ENCODE results near the gene DLGAP4.

DLGAP4 gene, protein sequence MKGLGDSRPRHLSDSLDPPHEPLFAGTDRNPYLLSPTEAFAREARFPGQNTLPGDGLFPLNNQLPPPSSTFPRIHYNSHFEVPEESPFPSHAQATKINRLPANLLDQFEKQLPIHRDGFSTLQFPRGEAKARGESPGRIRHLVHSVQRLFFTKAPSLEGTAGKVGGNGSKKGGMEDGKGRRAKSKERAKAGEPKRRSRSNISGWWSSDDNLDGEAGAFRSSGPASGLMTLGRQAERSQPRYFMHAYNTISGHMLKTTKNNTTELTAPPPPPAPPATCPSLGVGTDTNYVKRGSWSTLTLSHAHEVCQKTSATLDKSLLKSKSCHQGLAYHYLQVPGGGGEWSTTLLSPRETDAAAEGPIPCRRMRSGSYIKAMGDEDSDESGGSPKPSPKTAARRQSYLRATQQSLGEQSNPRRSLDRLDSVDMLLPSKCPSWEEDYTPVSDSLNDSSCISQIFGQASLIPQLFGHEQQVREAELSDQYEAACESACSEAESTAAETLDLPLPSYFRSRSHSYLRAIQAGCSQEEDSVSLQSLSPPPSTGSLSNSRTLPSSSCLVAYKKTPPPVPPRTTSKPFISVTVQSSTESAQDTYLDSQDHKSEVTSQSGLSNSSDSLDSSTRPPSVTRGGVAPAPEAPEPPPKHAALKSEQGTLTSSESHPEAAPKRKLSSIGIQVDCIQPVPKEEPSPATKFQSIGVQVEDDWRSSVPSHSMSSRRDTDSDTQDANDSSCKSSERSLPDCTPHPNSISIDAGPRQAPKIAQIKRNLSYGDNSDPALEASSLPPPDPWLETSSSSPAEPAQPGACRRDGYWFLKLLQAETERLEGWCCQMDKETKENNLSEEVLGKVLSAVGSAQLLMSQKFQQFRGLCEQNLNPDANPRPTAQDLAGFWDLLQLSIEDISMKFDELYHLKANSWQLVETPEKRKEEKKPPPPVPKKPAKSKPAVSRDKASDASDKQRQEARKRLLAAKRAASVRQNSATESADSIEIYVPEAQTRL

DNA sequence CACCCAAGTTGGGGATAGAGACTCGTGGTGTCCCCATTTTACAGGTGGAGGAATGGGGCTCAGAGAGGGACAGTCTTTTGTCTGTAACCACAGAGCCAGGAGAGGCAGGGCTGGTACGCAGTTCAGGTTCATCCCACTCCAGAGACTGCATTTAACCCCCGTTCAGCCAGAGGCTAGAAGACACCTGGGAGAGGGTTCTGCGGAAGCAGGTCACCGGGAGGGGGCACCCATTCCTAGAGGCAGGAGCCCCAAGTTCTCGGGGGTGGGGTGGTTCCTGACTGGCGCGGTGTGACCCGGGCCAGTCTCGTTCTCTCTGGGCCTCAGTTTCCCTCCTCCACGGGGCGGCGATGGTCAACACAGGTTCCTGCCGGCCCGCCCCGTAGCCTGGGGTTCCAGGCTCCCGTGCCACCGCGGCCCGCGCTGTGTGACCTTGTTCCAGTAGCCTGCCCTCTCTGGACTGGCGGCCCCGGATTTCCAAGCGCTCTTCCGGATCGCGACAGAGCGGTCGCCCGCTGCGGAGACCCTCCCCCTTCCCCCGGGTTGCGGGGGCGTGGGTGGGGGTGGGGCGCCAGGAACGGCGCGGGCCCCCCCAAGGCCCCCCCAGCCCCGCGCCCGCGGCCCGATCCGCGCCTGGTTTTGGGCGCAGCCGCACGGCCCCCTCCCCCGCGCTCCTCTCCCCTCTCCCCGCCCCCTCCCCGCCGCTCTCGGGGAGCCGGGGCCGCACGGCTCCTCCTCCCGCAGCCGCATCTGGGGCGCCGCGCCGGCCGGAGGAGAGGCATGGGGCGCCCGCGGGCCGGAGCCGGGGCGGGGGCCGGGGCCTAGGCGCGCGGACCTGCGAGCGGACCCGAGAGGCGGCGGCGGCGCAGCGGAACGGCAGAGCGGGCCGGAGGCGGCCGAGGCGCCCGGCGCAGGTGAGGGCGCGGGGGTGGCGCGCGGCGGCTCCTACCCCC, at the start of gene DLGAP4:
TSS of gene DLGAP4 (plus strand) at position 738 of the 950 bp plus-strand sequence. CDS start 125,379 bp downstream, outside the sequence.
- no peaks in the 10 kb centered on the region for H3K36me3 Mint-ChIP-seq
- no peak within 1 kb of the TSS for H3K27ac Mint-ChIP-seq
- ATAC-seq (peak; percentile 3), DNase-seq (ENCODE audit: low spot score in 2 of 2) (no peak)
- peaks cover 20% of the 10 kb centered on the region for H3K4me1 Mint-ChIP-seq
- no peaks in the 10 kb centered on the region for H3K9me3 Mint-ChIP-seq
- peak within 1 kb of the TSS; percentile 39 for H3K4me3 Mint-ChIP-seq

DNA sequence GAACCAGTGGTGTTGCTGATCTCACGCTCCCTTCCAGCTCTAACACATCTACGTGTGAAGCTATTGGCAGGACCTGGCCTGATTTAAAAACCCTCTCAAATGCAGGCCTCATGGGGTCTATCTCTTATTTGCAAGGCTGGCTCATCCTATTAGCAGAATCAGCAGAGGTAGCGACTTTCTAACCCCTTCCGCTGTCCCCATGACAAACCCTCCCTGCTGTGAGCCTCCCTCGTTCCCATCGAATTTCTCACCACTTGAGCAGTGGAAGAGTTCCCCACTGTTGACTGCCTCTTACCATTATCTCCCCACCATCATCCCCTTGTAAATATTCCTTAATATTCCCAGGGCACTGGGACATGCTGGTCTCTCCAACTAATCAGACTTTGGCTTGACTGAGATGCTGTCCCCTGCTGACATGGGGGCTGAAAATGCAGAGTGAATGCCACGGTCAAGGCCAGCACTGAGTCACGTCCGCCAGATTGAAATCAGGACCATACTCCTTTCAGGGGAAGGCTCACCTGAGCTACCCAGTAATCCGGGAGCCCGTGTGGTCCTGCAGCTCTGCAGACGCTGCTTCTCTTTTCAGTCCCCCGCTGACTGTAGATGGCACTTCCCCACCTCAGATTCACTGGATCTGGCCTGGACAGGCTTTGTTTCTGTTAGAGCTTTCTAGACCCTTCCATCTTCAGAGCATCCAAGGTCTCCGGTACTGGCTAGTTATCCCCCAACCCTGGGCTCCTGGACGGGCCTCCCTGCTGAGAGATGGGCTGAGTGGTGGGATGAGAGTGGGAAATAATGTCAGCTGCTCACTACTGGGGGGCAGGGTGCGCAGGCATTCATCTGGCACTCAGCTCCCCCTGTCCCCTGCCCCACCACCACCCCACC, 46.7 kb upstream of the DLGAP4 start:
- Mint-ChIP-seq H3K4me1 (no peaks in the 10 kb centered on the region), H3K9me3 (no peaks in the 10 kb centered on the region), H3K27ac (no peak overlapping the region), H3K36me3 (peaks cover 37% of the 10 kb centered on the region), H3K4me3 (no peak overlapping the region)
- DNase-seq (ENCODE audit: low spot score in 2 of 2) (no peak), ATAC-seq (no peak)

DNA sequence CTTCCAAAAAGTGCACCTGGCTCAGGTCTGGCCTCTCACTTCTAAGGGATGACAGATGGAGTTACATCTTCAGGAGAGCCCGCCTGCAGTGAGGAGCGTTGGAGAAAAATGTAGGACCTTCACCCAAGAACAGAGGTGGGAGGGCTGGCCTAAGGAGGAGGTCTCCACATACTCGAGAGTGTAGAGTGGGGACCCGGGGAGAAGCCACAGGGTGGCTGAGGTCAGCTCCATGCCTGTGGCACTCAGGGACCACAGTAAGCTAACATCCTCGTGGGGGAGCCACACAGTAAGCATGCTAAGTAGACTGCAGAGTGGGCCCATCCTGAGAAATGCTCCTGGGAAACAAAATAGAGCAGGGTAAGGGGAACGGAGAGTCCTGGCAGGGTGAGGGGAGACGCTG, 45.8 kb upstream of the DLGAP4 start:
- Mint-ChIP-seq H3K9me3 (no peaks in the 10 kb centered on the region), H3K27ac (no peak overlapping the region), H3K4me1 (no peaks in the 10 kb centered on the region), H3K4me3 (no peak overlapping the region), H3K36me3 (peaks cover 28% of the 10 kb centered on the region)
- ATAC-seq (no peak), DNase-seq (ENCODE audit: low spot score in 2 of 2) (no peak)

DNA sequence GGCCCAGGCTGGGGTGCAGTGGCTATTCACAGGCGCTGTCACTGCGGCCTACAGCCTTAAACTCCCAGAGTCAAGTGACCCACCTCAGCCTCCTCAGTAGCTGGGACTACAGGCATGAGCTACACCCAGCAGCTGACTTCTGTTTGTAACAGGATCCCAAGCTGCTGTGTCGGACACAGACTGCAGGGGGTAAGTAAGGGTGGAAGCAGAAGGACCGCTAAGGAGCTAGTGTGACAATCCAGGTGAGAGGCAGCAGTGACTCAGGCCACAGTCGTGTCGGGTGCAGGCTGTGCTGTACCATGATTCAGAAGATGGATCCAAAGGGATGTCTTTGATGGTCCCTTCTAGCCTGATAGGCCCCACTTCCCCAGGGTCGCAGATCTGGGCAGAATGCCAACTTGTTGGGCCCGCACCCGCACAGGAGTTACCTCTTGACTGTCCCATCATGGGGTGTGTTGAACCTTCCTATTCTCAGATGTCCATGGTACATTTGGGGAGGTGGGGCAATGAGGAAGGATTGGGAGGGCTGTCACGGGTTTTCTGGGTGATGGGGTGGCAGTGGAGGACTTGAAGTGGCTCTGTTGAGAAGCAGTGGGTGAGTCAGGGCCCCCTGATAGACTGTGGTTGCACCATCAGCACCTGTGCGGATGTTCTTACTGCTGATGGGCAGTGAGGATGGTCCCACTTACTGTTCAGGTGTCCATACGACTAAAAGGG, 44.6 kb upstream of the DLGAP4 start:
- DNase-seq (ENCODE audit: low spot score in 2 of 2) (no peak), ATAC-seq (no peak)
- H3K4me1 Mint-ChIP-seq = no peaks in the 10 kb centered on the region
- H3K36me3 Mint-ChIP-seq = peaks cover 15% of the 10 kb centered on the region
- H3K9me3 Mint-ChIP-seq = no peaks in the 10 kb centered on the region
- no peak overlapping the region for H3K4me3 Mint-ChIP-seq
- no peak overlapping the region for H3K27ac Mint-ChIP-seq

DNA sequence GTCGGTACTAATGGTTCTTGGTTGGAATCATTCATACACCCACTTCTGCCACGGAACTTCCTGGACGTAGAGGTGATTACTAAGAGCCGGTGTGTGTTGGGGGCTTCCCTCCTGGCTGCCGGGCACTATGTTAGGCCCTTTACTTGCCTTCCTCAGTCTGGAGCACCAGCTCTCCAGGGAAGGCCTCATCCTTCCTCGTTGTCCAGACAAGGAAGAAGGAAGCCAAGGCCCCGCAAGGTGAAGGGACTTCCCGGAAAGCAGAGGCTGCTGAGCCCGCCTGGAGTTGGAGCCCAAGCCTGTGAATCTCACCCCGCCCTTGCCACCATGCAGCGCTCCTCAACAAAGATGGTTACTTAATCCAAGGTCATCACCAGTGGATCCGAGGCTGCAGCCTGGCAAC, 43.7 kb upstream of the DLGAP4 start:
- Mint-ChIP-seq H3K4me3 (no peak overlapping the region), H3K9me3 (no peaks in the 10 kb centered on the region), H3K4me1 (no peaks in the 10 kb centered on the region), H3K36me3 (peaks cover 7% of the 10 kb centered on the region), H3K27ac (no peak overlapping the region)
- DNase-seq (ENCODE audit: low spot score in 2 of 2) = no peak
- no peak for ATAC-seq

DNA sequence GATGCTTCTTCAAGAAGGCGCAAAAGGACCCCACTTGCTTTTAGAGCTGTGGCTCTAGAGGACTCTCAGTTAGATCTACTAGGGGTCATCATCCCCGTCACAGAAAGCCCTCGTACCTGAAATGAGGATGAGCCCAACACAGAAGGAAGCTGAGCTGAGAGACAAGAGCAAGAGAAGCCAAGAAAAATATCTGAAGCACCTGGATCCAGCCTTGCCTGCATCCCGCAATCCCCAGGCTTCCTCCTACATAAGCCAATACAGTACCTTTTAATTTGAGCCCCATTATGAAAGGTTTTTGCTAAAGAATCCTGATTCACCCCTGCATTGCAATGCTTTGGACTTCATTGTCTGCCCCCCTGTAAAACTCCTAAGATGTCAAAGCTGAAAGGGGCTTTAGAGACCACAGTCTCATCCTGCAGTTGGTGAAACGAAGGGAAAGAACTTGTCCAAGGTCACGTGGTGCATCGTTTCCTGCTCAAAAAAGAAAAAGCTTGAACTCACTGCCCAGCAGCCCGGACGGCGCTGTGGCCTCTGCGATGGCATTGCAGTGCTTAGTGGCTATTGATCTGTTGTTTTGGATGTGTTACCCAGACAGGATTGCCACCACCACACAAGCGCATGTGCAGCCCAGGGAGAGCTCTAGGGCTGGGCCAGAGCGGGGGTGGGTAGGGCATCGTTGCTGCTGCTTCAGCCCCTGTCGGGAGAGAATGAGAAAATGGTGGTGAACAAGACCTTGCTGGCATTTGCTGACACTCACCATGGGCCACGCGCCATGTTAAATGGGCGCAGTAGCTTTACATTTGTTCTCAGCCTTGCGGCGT, 41.5 kb upstream of the DLGAP4 start:
- Mint-ChIP-seq H3K27ac (no peak overlapping the region), H3K4me3 (no peak overlapping the region), H3K9me3 (no peaks in the 10 kb centered on the region), H3K36me3 (peaks cover 5% of the 10 kb centered on the region), H3K4me1 (no peaks in the 10 kb centered on the region)
- DNase-seq (ENCODE audit: low spot score in 2 of 2) (no peak), ATAC-seq (no peak)

DNA sequence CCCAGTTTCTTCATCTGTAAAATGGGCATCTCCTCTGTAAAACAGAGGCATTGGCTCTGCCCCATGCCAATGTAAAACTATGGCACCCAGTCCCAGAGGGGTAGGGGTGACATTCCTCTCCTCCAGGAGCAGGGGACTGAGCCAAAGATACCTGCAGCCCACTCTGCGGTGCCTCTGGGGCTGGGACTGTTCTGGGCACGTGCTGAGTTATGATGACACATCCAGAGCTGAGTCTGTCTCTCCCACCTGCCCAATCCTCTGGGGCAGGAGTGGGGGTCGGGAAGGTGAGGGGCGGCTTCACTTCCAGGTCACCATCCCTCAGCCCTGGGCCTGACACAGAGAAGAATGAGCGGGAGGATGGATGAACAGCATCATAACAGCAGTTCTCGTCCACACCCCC, 40.0 kb upstream of the DLGAP4 start:
- Mint-ChIP-seq H3K9me3 (no peaks in the 10 kb centered on the region), H3K4me1 (no peaks in the 10 kb centered on the region), H3K27ac (no peak overlapping the region), H3K4me3 (no peak overlapping the region), H3K36me3 (no peaks in the 10 kb centered on the region)
- ATAC-seq (no peak), DNase-seq (ENCODE audit: low spot score in 2 of 2) (no peak)

DNA sequence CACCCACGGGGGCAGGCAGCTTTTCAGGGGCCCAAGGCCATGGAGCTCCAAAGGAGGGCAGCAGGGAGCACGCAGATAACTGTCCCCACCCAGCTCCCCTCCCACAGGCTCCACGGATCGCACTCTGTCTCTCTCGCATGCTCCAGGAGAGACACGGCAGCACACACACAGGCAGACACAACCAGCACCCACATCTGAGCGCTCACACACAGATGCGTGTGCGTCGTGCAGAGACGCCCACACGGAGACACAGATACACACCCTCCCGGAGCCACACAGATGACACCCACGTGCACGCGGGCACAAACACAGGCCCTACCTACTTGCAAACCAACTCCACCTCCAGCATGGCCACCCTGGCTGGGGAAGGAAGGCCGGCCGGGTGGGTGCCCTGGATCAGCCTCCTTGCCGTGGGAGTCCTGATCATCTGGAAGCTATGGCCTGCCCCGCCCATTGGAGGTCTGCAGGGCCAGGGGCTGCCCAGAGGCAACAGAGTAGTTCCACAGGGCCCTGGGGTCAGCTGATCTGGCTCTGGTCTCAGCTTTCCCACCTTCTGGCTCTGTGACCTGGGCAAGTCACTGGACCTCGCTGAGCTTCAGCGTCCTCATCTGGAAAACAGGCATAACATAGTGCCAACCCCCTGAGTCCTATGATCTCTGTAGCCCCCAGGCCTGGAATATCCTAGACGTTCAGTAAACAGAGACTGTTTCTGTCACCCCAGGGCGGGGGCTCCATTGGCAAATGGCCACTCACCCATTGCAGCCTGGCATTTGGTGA, 38.3 kb upstream of the DLGAP4 start:
- Mint-ChIP-seq H3K36me3 (no peaks in the 10 kb centered on the region), H3K4me3 (no peak overlapping the region), H3K9me3 (no peaks in the 10 kb centered on the region), H3K27ac (no peak overlapping the region), H3K4me1 (no peaks in the 10 kb centered on the region)
- ATAC-seq = no peak
- no peak for DNase-seq (ENCODE audit: low spot score in 2 of 2)

DNA sequence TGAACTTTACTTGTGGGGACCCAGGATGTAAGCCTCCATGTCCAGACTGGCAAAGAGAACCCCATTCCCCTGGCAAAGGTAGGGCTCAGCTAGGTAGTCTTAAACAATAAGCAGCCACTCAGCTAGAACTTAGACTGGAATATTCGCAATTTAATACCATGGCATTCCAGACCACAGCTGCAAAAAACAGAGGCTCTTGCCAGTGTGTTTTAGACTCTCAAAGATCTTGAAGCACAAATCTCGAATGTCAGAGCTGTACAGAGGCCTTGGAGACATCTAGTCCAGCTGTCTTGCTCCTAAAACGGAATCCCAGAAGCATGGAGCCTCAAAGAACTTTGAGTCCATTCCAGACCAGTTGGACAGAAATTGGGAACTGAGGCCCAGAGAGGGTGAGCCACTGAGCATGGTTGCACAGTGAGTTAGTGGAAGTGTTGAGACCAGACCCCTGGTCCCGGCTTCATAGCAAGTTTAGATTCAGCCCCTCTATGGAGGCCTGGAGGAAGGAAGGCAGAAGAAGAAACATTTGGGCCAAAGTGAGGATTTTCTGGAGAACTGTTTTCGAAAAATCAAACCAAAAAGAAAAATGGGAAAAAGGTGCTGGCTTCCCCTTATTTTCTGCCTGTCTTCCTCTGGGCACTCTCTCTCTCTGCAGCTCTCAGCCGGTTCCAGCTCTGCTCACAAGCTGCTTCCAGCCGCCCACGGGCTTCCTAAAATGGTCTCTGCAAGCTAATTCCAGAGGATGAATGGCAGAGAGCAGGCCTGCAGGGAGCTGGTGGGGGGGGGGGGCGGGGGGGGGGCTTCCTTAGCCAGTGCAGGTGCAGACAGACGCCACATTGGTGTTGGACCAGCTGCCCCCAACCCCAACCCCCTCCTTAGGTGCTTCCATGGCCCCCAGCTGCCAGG, 37.4 kb upstream of the DLGAP4 start:
- Mint-ChIP-seq H3K36me3 (no peaks in the 10 kb centered on the region), H3K9me3 (no peaks in the 10 kb centered on the region), H3K27ac (no peak overlapping the region), H3K4me3 (no peak overlapping the region), H3K4me1 (no peaks in the 10 kb centered on the region)
- ATAC-seq (no peak), DNase-seq (ENCODE audit: low spot score in 2 of 2) (no peak)

DNA sequence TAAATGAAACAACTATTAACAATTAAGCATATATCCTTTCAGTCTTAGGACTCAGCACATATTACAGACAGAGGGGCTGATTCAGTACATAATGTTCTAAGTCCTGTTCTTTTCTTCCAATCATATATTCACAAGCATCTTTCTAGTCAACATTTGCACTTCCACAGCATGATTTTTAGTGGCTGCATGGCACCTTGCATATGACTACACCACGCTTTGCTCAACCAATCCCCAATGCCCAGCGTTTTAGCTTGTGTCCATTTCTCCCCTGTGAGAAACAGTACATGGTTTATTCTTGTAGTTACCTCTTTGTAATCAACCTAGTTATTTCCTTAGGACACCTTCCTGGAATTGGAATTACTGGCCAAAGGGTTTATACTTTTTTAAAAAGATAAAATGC, 36.6 kb upstream of the DLGAP4 start:
- H3K27ac Mint-ChIP-seq = no peak overlapping the region
- H3K4me3 Mint-ChIP-seq = no peak overlapping the region
- no peaks in the 10 kb centered on the region for H3K4me1 Mint-ChIP-seq
- H3K36me3 Mint-ChIP-seq = no peaks in the 10 kb centered on the region
- ATAC-seq (no peak), DNase-seq (ENCODE audit: low spot score in 2 of 2) (no peak)
- no peaks in the 10 kb centered on the region for H3K9me3 Mint-ChIP-seq

DNA sequence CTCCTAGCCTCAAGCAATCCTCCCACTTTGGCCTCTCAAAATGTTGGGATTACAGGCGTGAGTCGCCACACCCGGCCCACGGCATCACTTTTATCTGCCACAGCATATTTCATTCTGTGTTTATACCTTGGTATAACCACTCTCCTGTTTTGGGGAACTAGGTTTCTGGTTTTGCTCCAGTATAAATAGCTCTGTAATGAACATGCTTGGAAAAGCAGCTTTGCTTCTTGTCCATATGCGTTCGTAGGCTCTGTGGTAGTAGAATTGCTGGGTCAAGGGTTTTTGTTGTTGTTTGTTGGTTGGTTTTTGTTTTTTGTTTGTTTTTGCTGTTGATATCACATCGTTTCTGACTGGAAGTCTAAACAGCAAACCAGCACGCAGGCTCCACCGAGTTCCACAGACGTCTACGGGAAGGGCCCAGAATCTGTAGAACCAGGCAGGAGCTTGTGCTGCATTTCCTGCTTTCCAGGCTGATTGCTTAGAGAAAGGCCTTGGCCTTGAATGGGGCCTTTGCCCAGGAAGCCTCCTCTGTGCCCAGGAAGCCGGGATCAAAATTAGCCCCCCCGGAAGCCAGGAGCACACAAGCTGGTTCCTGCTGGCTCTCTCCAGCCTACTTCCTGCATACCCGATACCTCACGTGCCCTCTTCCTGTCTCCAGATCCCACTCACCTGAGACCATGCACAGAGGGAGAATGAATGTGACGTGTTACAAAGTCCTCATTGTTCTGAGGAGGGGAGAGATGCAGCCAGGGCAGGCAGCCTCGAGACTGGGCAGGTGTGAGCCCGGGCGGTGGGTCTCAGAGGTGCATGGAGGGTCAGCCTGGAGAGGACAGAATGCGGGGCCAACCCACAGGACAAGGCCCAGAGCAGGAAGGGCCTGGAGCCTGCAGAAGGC, 35.1 kb upstream of the DLGAP4 start:
- ATAC-seq = no peak
- Mint-ChIP-seq H3K36me3 (no peaks in the 10 kb centered on the region), H3K9me3 (no peaks in the 10 kb centered on the region), H3K27ac (no peak overlapping the region), H3K4me3 (no peak overlapping the region), H3K4me1 (no peaks in the 10 kb centered on the region)
- no peak for DNase-seq (ENCODE audit: low spot score in 2 of 2)

Data from stimulated activated effector memory CD8-positive, alpha-beta T cell treated with anti-CD3 and anti-CD28 coated beads, Interleukin-12 subunit alpha, Interleukin-12 subunit beta, amount 100 ng/mL, for 72 hours (primary cell).